SIG-M5 treated with dmso at 0.1 percent for 504 hours (cell line): Measurements from ENCODE around the gene NSD1.

Experiments used
- DNase-seq: peaks from one replicate; lab custom pipeline; 2025; ENCODE audit not compliant: unreplicated experiment; lab: John Stamatoyannopoulos, UW

NSD1 gene

GRCh38 chr5:177346820-177347219, 213.2 kb downstream of the NSD1 start:
- no peak for DNase-seq

GRCh38 chr5:177347699-177348098, 214.1 kb downstream of the NSD1 start:
- no peak for DNase-seq

GRCh38 chr5:177349362-177349647, 215.7 kb downstream of the NSD1 start:
- no peak for DNase-seq

GRCh38 chr5:177349762-177350161, 216.2 kb downstream of the NSD1 start:
- no peak for DNase-seq
